HG03521 (cell line): ENCODE measurements around the gene CAPN11.

Experiments used
- ATAC-seq: cut with Tn5 transposase; IDR thresholded peaks from one replicate; pipeline ENCODE4 v1.9.1; 2021; ENCODE audit warnings: mild to moderate bottlenecking, moderate library complexity; ENCODE audit not compliant: unreplicated experiment

Gene CAPN11

GRCh38 chr6:44158770-44159228 is at the start of gene CAPN11:
CAPN11 (plus strand) TSS chr6:44158820; CDS start chr6:44158849, 29 bp downstream.
- ATAC-seq: no peak

GRCh38 chr6:44109212-44109611 is 49.4 kb upstream of the CAPN11 start:
- no peak for ATAC-seq

GRCh38 chr6:44110005-44110676 is 48.5 kb upstream of the CAPN11 start:
- no peak for ATAC-seq

GRCh38 chr6:44110966-44111365 is 47.7 kb upstream of the CAPN11 start:
- no peak for ATAC-seq

GRCh38 chr6:44111434-44112417 is 46.9 kb upstream of the CAPN11 start:
- ATAC-seq: no peak

- no peak for ATAC-seq
These were observed 45.2 kb upstream of the CAPN11 start for GRCh38 chr6:44113414-44113813.

- ATAC-seq: no peak
These were observed 42.8 kb upstream of the CAPN11 start for GRCh38 chr6:44115866-44116265.

- ATAC-seq: no peak
These were observed 41.8 kb upstream of the CAPN11 start for GRCh38 chr6:44116641-44117382.

- no peak for ATAC-seq
These were observed 41.1 kb upstream of the CAPN11 start for GRCh38 chr6:44117397-44118128.

- ATAC-seq: no peak
These were observed 38.8 kb upstream of the CAPN11 start for GRCh38 chr6:44119704-44120262.

GRCh38 chr6:44120692-44121443 is 37.8 kb upstream of the CAPN11 start:
- no peak for ATAC-seq

- no peak for ATAC-seq
These were observed 35.8 kb upstream of the CAPN11 start for GRCh38 chr6:44122801-44123200.

- ATAC-seq: no peak
These were observed 35.1 kb upstream of the CAPN11 start for GRCh38 chr6:44123544-44123943.

- peak; percentile 36 for ATAC-seq
These were observed 32.1 kb upstream of the CAPN11 start for GRCh38 chr6:44126320-44127149.

GRCh38 chr6:44127186-44128019 is 31.2 kb upstream of the CAPN11 start, which contains the start of the genes MRPL14 and TMEM63B:
MRPL14 (minus strand) TSS chr6:44127452; CDS start chr6:44116611, 10,841 bp downstream.
TMEM63B (plus strand) TSS chr6:44127554; CDS start chr6:44134585, 7,031 bp downstream.
- peak; percentile 68 for ATAC-seq

- no peak for ATAC-seq
These were observed 30.4 kb upstream of the CAPN11 start for GRCh38 chr6:44128020-44128917.
